H1 (cell line): ENCODE measurements around the gene SCAI. TPM values are rescaled to one million over a fixed set of nuclear protein-coding genes. Genes with fewer than 3 reads are reported as not detected.

ENCODE experiments used
- KDM1A ChIP-seq: fragments of 200-600, 300-600 bp; sonication (generic); IDR thresholded peaks from 2 replicates; pipeline ENCODE4 v1.7.1; 2016; ENCODE audit warnings: mild to moderate bottlenecking, low read length, borderline replicate concordance
- TAF1 ChIP-seq: IDR thresholded peaks from 2 replicates; pipeline ENCODE4 v1.6.1; 2011; ENCODE audit warnings: mild to moderate bottlenecking, low read depth, low read length
- polyA plus RNA-seq, 7 experiments: library from polyadenylated mRNA; depleted of rRNA in 3 of 7; stranded (reverse) in 5 of 7; unstranded in 2 of 7; fragments of >200 nt in 5 of 7; fragments of 200-250 nt in 2 of 7; gene quantifications; 1 replicate in 5 of 7; 2 replicates in 1 of 7; 4 replicates in 1 of 7; pipeline versions ENCODE4 v1.2.1 to v1.2.3, GENCODE V29; 2011 to 2013; ENCODE audit warnings: missing spikeins in 2 of 7, mixed read lengths in 2 of 7
- total RNA-seq: library from RNA; stranded (reverse); fragmentation: NEBNext Ultra II Directional; extraction: Animal tissue kit (Norgen Biotek cat#: 25700); gene quantifications from 2 replicates; pipeline ENCODE4 v1.2.1, GENCODE V29; 2021

SCAI gene
- total and polyA plus RNA-seq, 2 of the 8 experiments (the other 6 are each of a cell fraction or from before 2014, with no cell fraction given), result 6.4 to 19.8 TPM

DNA sequence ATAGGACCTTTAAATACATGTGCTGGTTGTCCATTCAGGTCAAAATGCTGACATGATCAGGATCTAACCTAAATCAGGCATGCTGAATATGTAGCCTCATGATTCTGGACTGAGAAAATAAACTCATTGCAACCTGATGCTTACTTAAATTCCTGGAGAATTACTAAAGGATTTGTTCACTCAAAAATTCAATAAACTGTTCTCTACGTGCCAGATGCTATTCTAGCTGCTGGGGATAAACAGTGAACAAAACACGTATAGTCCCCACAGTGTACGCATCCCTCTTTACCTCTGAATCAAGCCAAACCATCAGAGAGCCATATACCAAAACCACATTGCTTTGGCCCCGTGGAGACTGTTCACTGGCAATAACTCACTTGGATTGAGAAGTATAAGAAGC is 6.1 kb downstream of the SCAI start (continued):
- no peak for TF ChIP-seq KDM1A
- no peak for TF ChIP-seq TAF1
